Fibroblast of lung (primary cell): ENCODE results near the gene SLC25A51. TPM values are rescaled to one million over a fixed set of nuclear protein-coding genes. Genes with fewer than 3 reads are reported as not detected.

Source experiments
- DNase-seq, 2 donors: peaks; one replicate each; pipeline versions ENCODE4 v3.0.0 to v3.0.0-alpha.2; 2010; ENCODE audit warnings: low read depth in 2 of 2
- H2AFZ ChIP-seq: 2 replicates; pipeline ENCODE4 v1.5.1; 2012; ENCODE audit warnings: low read length, control low read depth, inconsistent platforms
- H3K27ac ChIP-seq: 2 replicates; pipeline ENCODE4 v1.5.1; 2011; ENCODE audit warnings: low read length, control low read depth; ENCODE audit not compliant: insufficient read depth
- H3K27me3 ChIP-seq: 2 replicates; pipeline ENCODE4 v1.5.1; 2011; ENCODE audit warnings: mild to moderate bottlenecking, low read length; ENCODE audit not compliant: control insufficient read depth, insufficient read depth
- H3K36me3 ChIP-seq: 2 replicates; pipeline ENCODE4 v1.5.1; 2011; ENCODE audit warnings: low read length; ENCODE audit not compliant: control insufficient read depth, insufficient read depth
- H3K4me1 ChIP-seq: 2 replicates; pipeline ENCODE4 v1.5.1; 2011; ENCODE audit warnings: low read length; ENCODE audit not compliant: control insufficient read depth, insufficient read depth; ENCODE audit errors: extremely low read depth
- H3K4me2 ChIP-seq: 2 replicates; pipeline ENCODE4 v1.5.1; 2011; ENCODE audit warnings: low read length, control low read depth; ENCODE audit not compliant: insufficient read depth; ENCODE audit errors: extremely low read depth
- H3K4me3 ChIP-seq, 4 experiments: fragments of 200-600 bp in 1 of 4; sonication (generic) in 1 of 4; replicated peaks in 1 of 4; 2 replicates each; pipeline ENCODE4 v1.5.1; 2011 to 2016; ENCODE audit warnings: low read length in 4 of 4, low read depth in 3 of 4, mild to moderate bottlenecking in 3 of 4, control low read depth in 2 of 4, inconsistent platforms in 1 of 4, mixed read lengths in 1 of 4; ENCODE audit not compliant: insufficient read depth in 1 of 4; ENCODE audit errors: control extremely low read depth in 1 of 4
- H3K79me2 ChIP-seq: 2 replicates; pipeline ENCODE4 v1.5.1; 2012; ENCODE audit warnings: mild to moderate bottlenecking, low read length, inconsistent platforms; ENCODE audit not compliant: control insufficient read depth, insufficient read depth
- H3K9ac ChIP-seq: 2 replicates; pipeline ENCODE4 v1.5.1; 2011; ENCODE audit warnings: mild to moderate bottlenecking, low read length, control low read depth; ENCODE audit not compliant: insufficient read depth
- H3K9me3 ChIP-seq: 2 replicates; pipeline ENCODE4 v1.5.1; 2012; ENCODE audit warnings: low read depth, low read length; ENCODE audit not compliant: control insufficient read depth, insufficient read depth
- H4K20me1 ChIP-seq: 2 replicates; pipeline ENCODE4 v1.5.1; 2011; ENCODE audit warnings: low read length; ENCODE audit not compliant: control insufficient read depth, insufficient read depth; ENCODE audit errors: extremely low read depth
- CTCF ChIP-seq, 2 donors: IDR thresholded peaks in 1 of 2; conservative IDR thresholded peaks in 1 of 2; 1 replicate in 1 of 2; 2 replicates in 1 of 2; pipeline ENCODE4 v1.5.1; 2011 to 2012; ENCODE audit warnings: low read length in 2 of 2, control low read depth in 1 of 2, inconsistent platforms in 1 of 2, low read depth in 1 of 2, mild to moderate bottlenecking in 1 of 2
- EZH2 ChIP-seq: IDR thresholded peaks from 2 replicates; pipeline ENCODE4 v1.5.1; 2012; ENCODE audit warnings: low read length, control low read depth, mild to moderate bottlenecking; ENCODE audit errors: missing control alignments
- polyA plus RNA-seq, 2 donors: library from polyadenylated mRNA; depleted of rRNA in 1 of 2; stranded (reverse) in 1 of 2; unstranded in 1 of 2; fragments of >200 nt; gene quantifications; 2 replicates each; pipeline ENCODE4 v1.2.1, GENCODE V29; 2011 to 2012; ENCODE audit warnings: missing spikeins in 1 of 2
- total RNA-seq: library from RNA; depleted of rRNA; stranded (reverse); fragments of >200 nt; gene quantifications from 2 replicates; pipeline ENCODE4 v1.2.1, GENCODE V29; 2014

SLC25A51 gene
- total and polyA plus RNA-seq, 2 donors (not counting 1 experiment from before 2014, with no cell fraction given): 39.3 to 100 TPM

- DNase-seq: peak in 1 of 2 donors; percentile 30
- H3K27ac ChIP-seq: no peak overlapping the region
- H3K79me2 ChIP-seq: no peaks in the 10 kb centered on the region
- no peaks in the 10 kb centered on the region for H3K27me3 ChIP-seq
- no peak overlapping the region for H3K4me3 ChIP-seq
- TF ChIP-seq CTCF (conservative IDR thresholded peaks at IDR 0.05 in 1 of 2, IDR thresholded peaks at IDR 0.05 in 1 of 2; ENCODE audit: low read depth in 1 of 2, low read length in 2 of 2) (no peak), EZH2 (no peak)
- H3K4me1 ChIP-seq: peaks cover 6% of the 10 kb centered on the region
- no peak overlapping the region for H2AFZ ChIP-seq
- H3K36me3 ChIP-seq: no peaks in the 10 kb centered on the region
- H3K9ac ChIP-seq: no peak overlapping the region
- no peaks in the 10 kb centered on the region for H3K9me3 ChIP-seq
- no peaks in the 10 kb centered on the region for H4K20me1 ChIP-seq
- no peak overlapping the region for H3K4me2 ChIP-seq
These were observed 4.8 kb upstream of the SLC25A51 start for GRCh38 chr9:37908698-37909186.

GRCh38 chr9:37908283-37908682 lies 4.4 kb upstream of the SLC25A51 start:
- no peak overlapping the region for H3K4me2 ChIP-seq
- no peak for DNase-seq

More at GRCh38 chr9:37908283-37908682, 4.4 kb upstream of the SLC25A51 start:
- Histone ChIP-seq H2AFZ (no peak overlapping the region), H3K4me3 (no peak overlapping the region), H3K79me2 (peaks cover 4% of the 10 kb centered on the region), H3K9ac (no peak overlapping the region), H3K27ac (no peak overlapping the region), H3K9me3 (no peaks in the 10 kb centered on the region), H3K4me1 (peaks cover 6% of the 10 kb centered on the region), H3K36me3 (no peaks in the 10 kb centered on the region), H4K20me1 (no peaks in the 10 kb centered on the region), H3K27me3 (no peaks in the 10 kb centered on the region)
- TF ChIP-seq CTCF (conservative IDR thresholded peaks at IDR 0.05 in 1 of 2, IDR thresholded peaks at IDR 0.05 in 1 of 2; ENCODE audit: low read depth in 1 of 2, low read length in 2 of 2): no peak
- no peak for TF ChIP-seq EZH2
